ENCODE measurements around the gene PAM. TPM values are rescaled to one million over a fixed set of nuclear protein-coding genes. Genes with fewer than 3 reads are reported as not detected.

Gene PAM
- total RNA-seq, 3 donors from 2014 or later: 159 to 227 (median 193) TPM

- H3K4me1 ChIP-seq: no peaks in the 10 kb centered on the region
- no peaks in the 10 kb centered on the region for H3K36me3 ChIP-seq
- DNase-seq (ENCODE audit: low spot score in 2 of 2): no peak
- H3K27ac ChIP-seq: no peak overlapping the region
- intact Hi-C loops (cut with DNase I; ENCODE audit: low total_unique reads): no loop called here
- no peaks in the 10 kb centered on the region for H3K27me3 ChIP-seq
- no peaks in the 10 kb centered on the region for H3K9me3 ChIP-seq
- no peak overlapping the region for H3K4me3 ChIP-seq
- TF ChIP-seq POLR2A (IDR thresholded peaks at IDR 0.05) (no peak), POLR2AphosphoS5 (IDR thresholded peaks at IDR 0.05) (no peak), CTCF (IDR thresholded peaks at IDR 0.05) (no peak)
Observed at GRCh38 chr5:102794047-102794446, 38.9 kb downstream of the PAM start.

- Histone ChIP-seq H3K9me3 (no peaks in the 10 kb centered on the region), H3K4me1 (no peaks in the 10 kb centered on the region), H3K27ac (no peak overlapping the region), H3K4me3 (no peak overlapping the region), H3K27me3 (no peaks in the 10 kb centered on the region), H3K36me3 (no peaks in the 10 kb centered on the region)
- no peak for DNase-seq (ENCODE audit: low spot score in 2 of 2)
- intact Hi-C loops (cut with DNase I; ENCODE audit: low total_unique reads): no loop called here
- TF ChIP-seq POLR2A (IDR thresholded peaks at IDR 0.05) (no peak), POLR2AphosphoS5 (IDR thresholded peaks at IDR 0.05) (no peak), CTCF (IDR thresholded peaks at IDR 0.05) (no peak)
Observed at GRCh38 chr5:102794677-102795331, 39.7 kb downstream of the PAM start.

GRCh38 chr5:102795526-102795925, 40.4 kb downstream of the PAM start:
- no peak overlapping the region for H3K27ac ChIP-seq

GRCh38 chr5:102796009-102796408, 40.9 kb downstream of the PAM start:
- intact Hi-C loops (cut with DNase I; ENCODE audit: low total_unique reads): no loop called here
- Histone ChIP-seq H3K36me3 (no peaks in the 10 kb centered on the region), H3K27me3 (no peaks in the 10 kb centered on the region), H3K9me3 (no peaks in the 10 kb centered on the region), H3K27ac (no peak overlapping the region), H3K4me3 (no peak overlapping the region), H3K4me1 (no peaks in the 10 kb centered on the region)
- DNase-seq (ENCODE audit: low spot score in 2 of 2): no peak
- TF ChIP-seq CTCF (IDR thresholded peaks at IDR 0.05) (no peak), POLR2A (IDR thresholded peaks at IDR 0.05) (no peak), POLR2AphosphoS5 (IDR thresholded peaks at IDR 0.05) (no peak)

More at GRCh38 chr5:102795526-102795925, 40.4 kb downstream of the PAM start:
- intact Hi-C loops (cut with DNase I; ENCODE audit: low total_unique reads): no loop called here
- no peak overlapping the region for H3K4me3 ChIP-seq
- TF ChIP-seq POLR2A (IDR thresholded peaks at IDR 0.05) (no peak), CTCF (IDR thresholded peaks at IDR 0.05) (no peak), POLR2AphosphoS5 (IDR thresholded peaks at IDR 0.05) (no peak)
- no peaks in the 10 kb centered on the region for H3K4me1 ChIP-seq
- H3K27me3 ChIP-seq: no peaks in the 10 kb centered on the region
- no peak for DNase-seq (ENCODE audit: low spot score in 2 of 2)
- no peaks in the 10 kb centered on the region for H3K36me3 ChIP-seq
- no peaks in the 10 kb centered on the region for H3K9me3 ChIP-seq

GRCh38 chr5:102796498-102796897, 41.4 kb downstream of the PAM start:
- TF ChIP-seq CTCF (IDR thresholded peaks at IDR 0.05): no peak
- TF ChIP-seq POLR2A (IDR thresholded peaks at IDR 0.05): no peak
- no peak for TF ChIP-seq POLR2AphosphoS5 (IDR thresholded peaks at IDR 0.05)
- no peak for DNase-seq (ENCODE audit: low spot score in 2 of 2)
- intact Hi-C loops (cut with DNase I; ENCODE audit: low total_unique reads): no loop called here
- H3K27me3 ChIP-seq: no peaks in the 10 kb centered on the region
- H3K27ac ChIP-seq: no peak overlapping the region
- H3K4me1 ChIP-seq: no peaks in the 10 kb centered on the region
- H3K36me3 ChIP-seq: no peaks in the 10 kb centered on the region
- no peaks in the 10 kb centered on the region for H3K9me3 ChIP-seq
- no peak overlapping the region for H3K4me3 ChIP-seq

All from breast epithelium (tissue), 4 donors.